GM18868 (cell line): ENCODE data around the gene PLK4.
"Not testable (repeated sequence)": the region's sequence is repeated elsewhere in the genome, so short reads cannot be mapped to it uniquely, and the experiment has no call there.

ENCODE experiments used
- ATAC-seq: cut with Tn5 transposase; IDR thresholded peaks from one replicate; pipeline ENCODE4 v1.9.1; 2021; ENCODE audit warnings: mild to moderate bottlenecking, moderate library complexity; ENCODE audit not compliant: unreplicated experiment

The PLK4 gene

DNA sequence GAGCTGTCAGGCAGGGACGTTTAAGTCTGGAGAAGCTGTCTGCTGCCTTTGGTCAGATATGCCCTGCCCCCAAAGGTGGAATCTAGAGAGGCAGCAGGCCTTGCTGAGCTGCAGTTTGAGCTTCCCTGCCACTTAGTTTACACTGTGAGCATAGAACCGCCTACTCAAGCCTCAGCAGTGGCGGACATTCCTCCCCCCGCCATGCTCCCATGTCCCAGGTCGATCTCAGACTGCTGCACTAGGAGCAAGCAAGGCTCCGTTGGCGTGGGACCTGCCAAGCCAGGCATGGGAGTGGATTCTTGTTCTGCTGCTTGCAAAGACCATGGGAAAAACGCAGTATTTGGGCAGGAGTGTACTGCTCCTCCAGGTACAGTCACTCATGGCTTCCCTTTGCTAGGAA, 24.3 kb downstream of the PLK4 start:
- ATAC-seq = no peak

DNA sequence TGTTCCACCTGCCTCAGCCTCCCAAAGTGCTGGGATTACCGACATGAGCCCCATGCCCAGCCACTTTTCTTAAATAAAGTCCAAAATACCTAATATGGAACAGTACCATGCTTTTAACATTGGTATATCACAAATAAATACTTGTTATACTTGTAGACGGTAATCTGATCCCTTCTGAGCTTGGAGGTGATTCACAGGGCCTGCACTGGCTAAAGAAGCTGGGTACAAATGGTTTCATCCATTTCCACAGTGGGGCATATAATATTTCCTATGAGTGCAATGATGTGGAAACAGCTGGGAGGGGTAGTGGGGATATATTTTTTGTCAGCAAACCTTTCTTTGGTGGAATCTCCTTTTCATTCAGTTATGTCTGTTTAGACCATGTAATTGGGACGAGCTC, 35.8 kb downstream of the PLK4 start:
- ATAC-seq = no peak

DNA sequence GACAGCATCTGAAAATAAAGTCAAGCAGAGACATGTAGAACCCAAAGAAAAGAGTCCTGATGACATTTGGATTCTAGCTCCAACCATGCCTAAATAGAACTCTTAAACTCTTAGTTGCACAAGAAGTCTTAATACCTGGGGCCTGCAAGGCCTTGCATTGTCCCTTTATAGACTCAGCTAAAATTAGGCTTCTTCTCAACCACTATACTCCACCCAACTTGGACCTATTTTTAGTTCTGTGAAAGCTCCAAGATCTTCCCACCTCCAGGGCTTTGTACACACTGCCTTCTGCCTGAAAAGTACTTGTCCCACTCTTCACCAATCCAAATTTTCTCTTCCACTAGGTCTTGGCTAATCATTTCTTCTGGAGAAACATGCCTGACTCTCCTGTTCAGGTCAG, 36.5 kb downstream of the PLK4 start:
- ATAC-seq = no peak

DNA sequence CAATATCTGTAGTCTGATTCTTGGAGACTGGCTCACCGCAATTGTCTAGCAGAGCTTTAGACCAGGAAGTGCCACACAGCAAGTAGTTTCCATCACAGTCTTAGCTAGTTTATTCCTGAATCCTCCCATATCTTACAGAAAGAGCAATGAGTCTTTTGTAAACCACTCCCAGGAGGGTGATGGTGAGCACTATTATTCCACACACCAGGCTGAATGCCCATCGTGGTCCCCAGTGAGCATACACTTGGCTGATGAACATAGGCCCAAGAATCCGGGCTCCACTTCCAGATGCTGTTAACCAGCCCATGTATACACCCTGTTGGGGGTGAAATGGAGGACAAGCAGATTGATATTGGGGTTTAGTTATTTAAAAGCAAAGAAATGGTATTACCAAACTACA, 39.8 kb downstream of the PLK4 start:
- ATAC-seq = no peak

DNA sequence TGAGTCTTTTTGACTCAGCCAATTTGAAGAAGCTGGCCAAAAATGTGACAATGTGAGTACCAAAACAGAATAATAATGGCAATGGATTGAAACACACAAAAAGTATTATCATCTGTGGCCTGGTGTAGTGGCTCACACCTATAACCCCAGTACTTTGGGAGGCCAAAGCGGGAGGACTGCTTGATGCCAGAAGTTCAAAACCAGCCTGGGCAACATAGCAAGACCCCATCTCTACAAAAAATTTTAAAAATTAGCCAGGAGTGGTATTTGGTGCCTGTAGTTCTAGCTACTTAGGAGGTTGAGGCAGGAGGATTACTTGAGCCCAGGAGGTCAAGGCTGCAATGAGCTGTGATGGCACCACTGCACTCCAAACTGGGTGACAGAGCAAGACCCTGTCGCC, 41.5 kb downstream of the PLK4 start:
- ATAC-seq = no peak

DNA sequence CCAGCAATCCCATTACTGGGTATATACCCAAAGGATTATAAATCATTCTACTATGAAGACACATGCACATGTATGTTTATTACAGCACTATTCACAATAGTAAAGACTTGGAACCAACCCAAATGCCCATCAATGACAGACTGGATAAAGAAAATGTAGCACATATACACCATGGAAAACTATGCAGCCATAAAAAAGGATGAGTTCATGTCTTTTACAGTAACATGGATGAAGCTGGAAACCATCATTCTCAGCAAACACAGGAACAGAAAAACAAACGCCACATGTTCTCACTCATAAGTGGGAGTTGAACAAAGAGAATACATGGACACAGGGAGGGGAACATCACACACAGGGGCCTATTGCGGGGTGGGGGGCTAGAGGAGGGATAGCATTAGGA, 45.0 kb downstream of the PLK4 start:
- ATAC-seq = not testable (repeated sequence)

DNA sequence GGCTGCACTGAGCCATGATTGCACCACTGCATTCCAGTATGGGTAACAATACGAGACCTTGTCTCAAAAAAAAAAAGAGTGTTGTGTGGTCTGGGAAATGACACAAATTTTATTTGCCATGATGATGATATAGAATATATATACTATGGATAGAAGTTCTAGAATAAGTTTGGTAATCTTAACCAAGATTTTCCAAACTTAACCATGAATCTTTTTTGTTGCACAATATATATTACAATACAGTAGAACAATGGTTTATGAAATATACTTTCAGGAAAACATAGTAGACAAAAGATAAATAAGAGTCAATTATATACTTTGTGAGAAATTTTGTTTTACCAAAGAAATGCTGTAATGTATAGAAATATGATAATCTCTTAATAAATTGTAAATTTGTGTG, 49.5 kb downstream of the PLK4 start:
- no peak for ATAC-seq

DNA sequence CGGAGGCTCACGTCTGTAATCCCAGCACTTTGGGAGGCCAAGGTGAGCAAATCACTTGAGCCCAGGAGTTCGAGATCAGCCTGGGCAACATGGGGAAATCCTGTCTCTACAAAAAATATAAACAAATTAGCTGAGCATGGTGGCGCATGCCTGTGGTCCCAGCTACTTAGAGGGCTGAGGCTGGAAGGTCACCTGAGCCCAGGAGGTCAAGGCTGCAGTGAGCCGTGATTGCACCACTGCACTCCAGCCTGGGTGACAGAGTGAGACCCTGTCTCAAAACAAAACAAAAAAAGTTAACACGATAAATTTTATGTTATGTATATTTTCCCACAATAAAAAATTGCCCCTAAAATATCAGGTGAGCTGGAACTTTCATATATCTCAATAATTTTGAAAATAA, 51.1 kb downstream of the PLK4 start:
- not testable (repeated sequence) for ATAC-seq

DNA sequence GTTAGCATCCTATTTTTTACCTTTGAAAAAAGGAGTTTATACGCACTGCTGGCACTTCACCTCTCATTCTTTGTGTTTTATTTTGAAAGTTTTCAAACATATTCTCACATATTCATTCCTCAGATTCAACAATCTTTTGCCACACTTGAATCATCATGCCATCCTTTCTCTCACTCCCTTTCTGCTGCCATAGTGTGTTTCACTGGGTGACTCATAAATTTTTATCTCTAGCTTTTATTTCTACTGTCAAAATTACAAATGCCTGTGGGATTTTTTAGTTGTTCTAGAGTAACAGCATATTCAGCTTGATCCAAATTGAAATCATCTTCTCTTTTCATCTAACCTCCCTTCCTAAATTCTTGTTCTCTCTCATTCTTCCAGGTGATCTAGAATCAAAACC, 56.3 kb downstream of the PLK4 start:
- no peak for ATAC-seq
